SU-DHL-6 (cell line): ENCODE results near the gene SPTBN1.

ENCODE experiments used
- CTCF ChIP-seq: fragments of 200-600 bp; sonication (generic); IDR thresholded peaks from one replicate; pipeline ENCODE4 v1.5.1; 2017; ENCODE audit warnings: antibody characterized with exemption, mild to moderate bottlenecking, low read length, moderate library complexity; ENCODE audit not compliant: insufficient read depth, poor library complexity, severe bottlenecking
- EZH2phosphoT487 ChIP-seq: fragments of 200-600 bp; sonication (generic), shearing (Covaris generic); conservative IDR thresholded peaks from 2 replicates; pipeline ENCODE4 v1.6.1; 2018; ENCODE audit warnings: mild to moderate bottlenecking, antibody characterized with exemption, low read length, moderate library complexity, mixed read lengths

- no peak for TF ChIP-seq CTCF
- TF ChIP-seq EZH2phosphoT487, result no peak
Observed at GRCh38 chr2:54416938-54417337, 39.2 kb upstream of the SPTBN1 start.
